ENCODE data around the gene KCP. TPM values are rescaled to one million over a fixed set of nuclear protein-coding genes. Genes with fewer than 3 reads are reported as not detected.
A peak's percentile ranks its signal among the peaks of the same experiment; 100 is the strongest.

KCP gene
- total RNA-seq, 4 donors from 2014 or later, result 0.47 to 1.5 (median 0.87) TPM

- 78 to 82% methylated on average over 7 to 10 of the region's 15 CpGs for WGBS, 2 donors
- intact Hi-C loops (cut with DNase I), result no loop called here
- Histone ChIP-seq H3K27me3 (peaks cover 0 to 41% (median 0%) of the 10 kb centered on the region in 4 donors), H3K4me1 (peaks cover 4 to 40% (median 7%) of the 10 kb centered on the region in 3 donors), H3K9me3 (no peaks in the 10 kb centered on the region), H3K27ac (peak overlapping the region in 2 of 4 donors; percentile 32 to 83), H3K36me3 (peaks cover 0 to 27% (median 0%) of the 10 kb centered on the region in 3 donors), H3K4me3 (peak overlapping the region in 1 of 4 donors; percentile 88)
- TF ChIP-seq POLR2A (IDR thresholded peaks at IDR 0.05), result no peak
- TF ChIP-seq CTCF (IDR thresholded peaks at IDR 0.05), result no peak
- no peak for DNase-seq
These were observed 30.9 kb upstream of the KCP start for GRCh38 chr7:128941323-128941890.

GRCh38 chr7:128940494-128941322 lies 30.2 kb upstream of the KCP start:
- peak; percentile 28 for DNase-seq
- peaks cover 0 to 20% (median 0%) of the 10 kb centered on the region in 3 donors for H3K36me3 ChIP-seq
- H3K4me1 ChIP-seq, result peaks cover 4 to 40% (median 7%) of the 10 kb centered on the region in 3 donors
- H3K4me3 ChIP-seq, result peak overlapping the region in 2 of 4 donors; percentile 67 to 88
- intact Hi-C loops (cut with DNase I), result no loop called here
- no peaks in the 10 kb centered on the region for H3K9me3 ChIP-seq
- peak overlapping the region in 3 of 4 donors; percentile 7 to 83 (median 78) for H3K27ac ChIP-seq
- TF ChIP-seq CTCF (IDR thresholded peaks at IDR 0.05) (no peak), POLR2A (IDR thresholded peaks at IDR 0.05) (no peak)
- 69 to 78% methylated on average over 5 to 10 of the region's 20 CpGs for WGBS, 2 donors
- peaks cover 0 to 41% (median 0%) of the 10 kb centered on the region in 4 donors for H3K27me3 ChIP-seq

- no peak for DNase-seq
- Histone ChIP-seq H3K27ac (peak overlapping the region in 3 of 4 donors; percentile 15 to 83 (median 78)), H3K27me3 (peaks cover 0 to 46% (median 0%) of the 10 kb centered on the region in 4 donors), H3K36me3 (peaks cover 0 to 12% (median 0%) of the 10 kb centered on the region in 3 donors), H3K9me3 (no peaks in the 10 kb centered on the region), H3K4me3 (peak overlapping the region in 2 of 4 donors; percentile 67 to 88), H3K4me1 (peaks cover 4 to 40% (median 7%) of the 10 kb centered on the region in 3 donors)
- intact Hi-C loops (cut with DNase I), result no loop called here
- no peak for TF ChIP-seq POLR2A (IDR thresholded peaks at IDR 0.05)
- TF ChIP-seq CTCF (IDR thresholded peaks at IDR 0.05), result no peak
- 74 to 100% methylated on average over 1 to 2 of the region's 18 CpGs for WGBS, 2 donors
These were observed 29.4 kb upstream of the KCP start for GRCh38 chr7:128939861-128940410.

- Histone ChIP-seq H3K4me3 (peak overlapping the region; percentile 57 to 88 (median 64)), H3K9me3 (no peaks in the 10 kb centered on the region), H3K27ac (peak overlapping the region; percentile 43 to 83 (median 73)), H3K4me1 (peaks cover 4 to 40% (median 7%) of the 10 kb centered on the region in 3 donors), H3K36me3 (peaks cover 0 to 8% (median 0%) of the 10 kb centered on the region in 3 donors), H3K27me3 (peaks cover 0 to 53% (median 0%) of the 10 kb centered on the region in 4 donors)
- intact Hi-C loops (cut with DNase I), result no loop called here
- 48% methylated on average over 4 of the region's 7 CpGs; no CpG with 5 or more reads in 1 of the 2 donors for WGBS, 2 donors
- TF ChIP-seq CTCF (IDR thresholded peaks at IDR 0.05) (no peak), POLR2A (IDR thresholded peaks at IDR 0.05) (no peak)
- no peak for DNase-seq
These were observed 28.8 kb upstream of the KCP start for GRCh38 chr7:128939075-128939860.

All from esophagus squamous epithelium (tissue), 5 donors.